SK-N-SH (cell line): Measurements from ENCODE around the gene CILP. TPM values are rescaled to one million over a fixed set of nuclear protein-coding genes. Genes with fewer than 3 reads are reported as not detected.

Experiments
- CTCF ChIA-PET: fragments of 300-600, 350-600 bp; formaldehyde crosslinking; extraction: SDS; loops from one replicate; lab custom pipeline; 2021; lab: Yijun Ruan, JAX
- POLR2A ChIA-PET: fragments of 350-600 bp; sonication (Branson Sonifier 250); formaldehyde crosslinking; extraction: SDS; loops from one replicate; lab custom pipeline; 2020; ENCODE audit warnings: antibody characterized with exemption, inconsistent platforms; lab: Yijun Ruan, JAX
- DNase-seq: peaks from one replicate; pipeline ENCODE4 v3.0.0; 2012
- H2AFZ ChIP-seq: fragments of 200-600 bp; sonication (generic); 2 replicates; pipeline ENCODE4 v1.8.1; 2016; ENCODE audit warnings: antibody characterized with exemption, mild to moderate bottlenecking, low read depth
- H3F3A ChIP-seq: fragments of 200-600 bp; sonication (generic); replicated peaks from 2 replicates; pipeline ENCODE3; 2016; ENCODE audit warnings: antibody characterized with exemption, mild to moderate bottlenecking; ENCODE audit not compliant: insufficient read depth
- H3K27ac ChIP-seq, 2 experiments: fragments of 200-500 bp in 1 of 2; fragments of 200-600 bp in 1 of 2; sonication (Bioruptor generic) in 1 of 2; sonication (generic), shearing (Covaris generic) in 1 of 2; 2 replicates each; pipeline versions ENCODE4 v1.5.1 to v1.6.1; 2014 to 2016; ENCODE audit warnings: low read depth in 2 of 2, inconsistent platforms in 1 of 2, low read length in 1 of 2, mild to moderate bottlenecking in 1 of 2, mixed read lengths in 1 of 2
- H3K27me3 ChIP-seq: fragments of 200-600 bp; sonication (generic), shearing (Covaris generic); 2 replicates; pipeline ENCODE4 v1.6.1; 2016; ENCODE audit warnings: mixed run types; ENCODE audit not compliant: insufficient read depth
- H3K36me3 ChIP-seq, 2 experiments: fragments of 200-500 bp in 1 of 2; fragments of 200-600 bp in 1 of 2; sonication (Bioruptor generic) in 1 of 2; sonication (generic) in 1 of 2; replicated peaks in 1 of 2; 2 replicates each; pipeline versions ENCODE3 to v1.5.1; 2014 to 2016; ENCODE audit warnings: low read length in 1 of 2, mild to moderate bottlenecking in 1 of 2; ENCODE audit not compliant: insufficient read depth in 2 of 2, control insufficient read depth in 1 of 2
- H3K4me1 ChIP-seq, 2 experiments: fragments of 200-500 bp in 1 of 2; fragments of 200-600 bp in 1 of 2; sonication (Bioruptor generic) in 1 of 2; sonication (generic), shearing (Covaris generic) in 1 of 2; 2 replicates each; pipeline versions ENCODE4 v1.5.1 to v1.6.1; 2014 to 2016; ENCODE audit warnings: low read depth in 1 of 2, low read length in 1 of 2, mixed run types in 1 of 2; ENCODE audit not compliant: insufficient read depth in 2 of 2, control insufficient read depth in 1 of 2
- H3K4me2 ChIP-seq: fragments of 200-600 bp; sonication (generic), shearing (Covaris generic); 2 replicates; pipeline ENCODE4 v1.6.1; 2017; ENCODE audit warnings: mixed run types
- H3K4me3 ChIP-seq, 2 experiments: fragments of 200-500 bp in 1 of 2; fragments of 200-600 bp in 1 of 2; sonication (Bioruptor generic) in 1 of 2; sonication (generic), shearing (Covaris generic) in 1 of 2; 2 replicates each; pipeline versions ENCODE4 v1.5.1 to v1.8.1; 2014 to 2016; ENCODE audit warnings: low read depth in 2 of 2, inconsistent platforms in 1 of 2, low read length in 1 of 2, mild to moderate bottlenecking in 1 of 2, mixed read lengths in 1 of 2, moderate library complexity in 1 of 2
- H3K79me2 ChIP-seq: fragments of 200-600 bp; sonication (generic); 2 replicates; pipeline ENCODE4 v1.8.1; 2017; ENCODE audit warnings: mild to moderate bottlenecking; ENCODE audit not compliant: insufficient read depth
- H3K9ac ChIP-seq: fragments of 200-600 bp; sonication (generic); 2 replicates; pipeline ENCODE4 v1.6.1; 2017; ENCODE audit warnings: mixed run types
- H3K9me2 ChIP-seq: fragments of 200-600 bp; sonication (generic); 2 replicates; pipeline ENCODE4 v1.6.1; 2017; ENCODE audit warnings: mixed run types
- H3K9me3 ChIP-seq: fragments of 200-600 bp; sonication (generic); 2 replicates; pipeline ENCODE4 v1.6.1; 2017; ENCODE audit warnings: mixed run types, mild to moderate bottlenecking, moderate library complexity
- H4K20me1 ChIP-seq: fragments of 200-600 bp; sonication (generic); 2 replicates; pipeline ENCODE4 v1.6.1; 2017; ENCODE audit warnings: mild to moderate bottlenecking, mixed run types; ENCODE audit not compliant: insufficient read depth
- CTCF ChIP-seq: fragments of 200-600 bp; sonication (generic); IDR thresholded peaks from 2 replicates; pipeline ENCODE4 v1.6.1; 2017; ENCODE audit warnings: antibody characterized with exemption, mild to moderate bottlenecking, moderate library complexity
- ELF1 ChIP-seq: IDR thresholded peaks from 2 replicates; pipeline ENCODE4 v1.4.0; 2012
- EP300 ChIP-seq, 2 experiments: IDR thresholded peaks; 2 replicates each; pipeline versions ENCODE4 v1.4.0 to v1.6.1; 2012; ENCODE audit warnings: borderline replicate concordance in 1 of 2, low read depth in 1 of 2, low read length in 1 of 2
- FOSL2 ChIP-seq: IDR thresholded peaks from 2 replicates; pipeline ENCODE4 v1.4.0; 2012; ENCODE audit warnings: low read depth, mild to moderate bottlenecking, moderate library complexity, borderline replicate concordance
- FOXJ3 ChIP-seq: sonication (generic); formaldehyde crosslinking; IDR thresholded peaks from 2 replicates; pipeline ENCODE4 v1.5.1; 2020; ENCODE audit warnings: mild to moderate bottlenecking, missing genetic modification reagents
- GATA2 ChIP-seq: sonication (generic); formaldehyde crosslinking; IDR thresholded peaks from 2 replicates; pipeline ENCODE4 v1.5.0; 2020; ENCODE audit warnings: mild to moderate bottlenecking, missing genetic modification reagents
- JUND ChIP-seq: IDR thresholded peaks from 2 replicates; pipeline ENCODE4 v1.4.0; 2012
- MEF2A ChIP-seq: IDR thresholded peaks from 2 replicates; pipeline ENCODE4 v1.4.0; 2012; ENCODE audit warnings: low read depth, borderline replicate concordance
- PBX3 ChIP-seq: IDR thresholded peaks from 2 replicates; pipeline ENCODE4; 2012
- RCOR1 ChIP-seq: fragments of 150-350 bp; IDR thresholded peaks from 2 replicates; pipeline ENCODE4 v1.6.1; 2017; ENCODE audit warnings: antibody characterized with exemption, low read length
- REST ChIP-seq: IDR thresholded peaks from 2 replicates; pipeline ENCODE4 v1.6.1; 2012; ENCODE audit warnings: mild to moderate bottlenecking, low read depth, low read length, moderate library complexity
- RXRA ChIP-seq: IDR thresholded peaks from 2 replicates; pipeline ENCODE4 v1.4.0; 2012; ENCODE audit warnings: low read depth, mild to moderate bottlenecking, borderline replicate concordance
- USF1 ChIP-seq: IDR thresholded peaks from 2 replicates; pipeline ENCODE4 v1.4.0; 2012; ENCODE audit warnings: low read depth, borderline replicate concordance
- YY1 ChIP-seq: IDR thresholded peaks from 2 replicates; pipeline ENCODE4 v1.4.0; 2012; ENCODE audit warnings: low read depth, mild to moderate bottlenecking
- WGBS: methylation state at CpG from one replicate; pipeline ENCODE4 v1.1.6; 2017; ENCODE audit warnings: low lambda C conversion rate; 5-methylcytosine and 5-hydroxymethylcytosine counted together
- polyA plus RNA-seq, 3 experiments: library from polyadenylated mRNA; depleted of rRNA; stranded (reverse); fragments of >200 nt; gene quantifications; 2 replicates each; pipeline ENCODE4 v1.2.3, GENCODE V29; 2012

CILP gene
- polyA plus RNA-seq, 1 of the 3 experiments (the other 2 are of a cell fraction) = 0.03 TPM

GRCh38 chr15:65163041-65163440 is 48.2 kb downstream of the CILP start:
- ChIA-PET CTCF (interaction anchor here (1.1 kb wide), 1 partner anchor 16 kb away, joined by 4 read pairs; no protein-coding TSS in a partner anchor), POLR2A (no interaction called here)
- Histone ChIP-seq H3K9ac (no peak overlapping the region), H4K20me1 (no peaks in the 10 kb centered on the region), H3K9me2 (no peaks in the 10 kb centered on the region), H3K27me3 (no peaks in the 10 kb centered on the region), H3K4me3 (no peak overlapping the region), H3K36me3 (peaks cover 40 to 46% of the 10 kb centered on the region in 2 experiments), H3K9me3 (no peaks in the 10 kb centered on the region), H2AFZ (no peak overlapping the region), H3K4me2 (no peak overlapping the region), H3K4me1 (peaks cover 0 to 6% of the 10 kb centered on the region in 2 experiments; a peak in 1 of 4 replicates), H3K27ac (no peak overlapping the region), H3K79me2 (peaks cover 41% of the 10 kb centered on the region), H3F3A (peaks cover 12% of the 10 kb centered on the region)
- DNase-seq = no peak
- 78% methylated on average over 4 of the region's 4 CpGs for WGBS
- TF ChIP-seq MEF2A = peak; percentile 54; the same call in 1 of the 2 replicates
- no peak for TF ChIP-seq RXRA
- TF ChIP-seq REST = no peak

GRCh38 chr15:65156692-65157091 is 54.6 kb downstream of the CILP start:
- H3K4me3 ChIP-seq = no peak overlapping the region
- peaks cover 14% of the 10 kb centered on the region for H3K79me2 ChIP-seq
- no peak overlapping the region for H3K27ac ChIP-seq
- TF ChIP-seq JUND (no peak), PBX3 (no peak), RCOR1 (no peak), FOXJ3 (no peak)
- H3K9ac ChIP-seq = no peak overlapping the region
- H2AFZ ChIP-seq = no peak overlapping the region
- no peaks in the 10 kb centered on the region for H3K9me2 ChIP-seq
- H4K20me1 ChIP-seq = no peaks in the 10 kb centered on the region
- DNase-seq = no peak
- no peaks in the 10 kb centered on the region for H3K9me3 ChIP-seq
- no peak overlapping the region for H3K4me2 ChIP-seq
- WGBS = 87% methylated on average over 5 of the region's 5 CpGs
- no peaks in the 10 kb centered on the region for H3K4me1 ChIP-seq
- peaks cover 60 to 65% of the 10 kb centered on the region in 2 experiments for H3K36me3 ChIP-seq
- peaks cover under 1% of the 10 kb centered on the region for H3F3A ChIP-seq
- H3K27me3 ChIP-seq = no peaks in the 10 kb centered on the region
- CTCF ChIA-PET = no interaction called here
- POLR2A ChIA-PET = no interaction called here

GRCh38 chr15:65154720-65155119 is 56.6 kb downstream of the CILP start:
- H3K4me3 ChIP-seq = no peak overlapping the region
- no peaks in the 10 kb centered on the region for H4K20me1 ChIP-seq
- no peak overlapping the region for H3K4me2 ChIP-seq
- peaks cover 3% of the 10 kb centered on the region; the same call in 1 of the 2 replicates for H3K79me2 ChIP-seq
- H3K9ac ChIP-seq = no peak overlapping the region
- no peak overlapping the region for H2AFZ ChIP-seq
- peaks cover 66 to 76% of the 10 kb centered on the region in 2 experiments for H3K36me3 ChIP-seq
- no peaks in the 10 kb centered on the region for H3K27me3 ChIP-seq
- H3K27ac ChIP-seq = no peak overlapping the region
- DNase-seq = no peak
- peaks cover 9% of the 10 kb centered on the region for H3F3A ChIP-seq
- ChIA-PET POLR2A (no interaction called here), CTCF (no interaction called here)
- H3K9me2 ChIP-seq = no peaks in the 10 kb centered on the region
- H3K9me3 ChIP-seq = no peaks in the 10 kb centered on the region
- H3K4me1 ChIP-seq = no peaks in the 10 kb centered on the region
- 98% methylated on average over 6 of the region's 6 CpGs for WGBS
- no peak for TF ChIP-seq YY1
- TF ChIP-seq FOXJ3 = no peak
- TF ChIP-seq FOSL2 = no peak
- no peak for TF ChIP-seq CTCF
- no peak for TF ChIP-seq EP300 (IDR thresholded peaks at IDR 0.05; ENCODE audit: borderline replicate concordance in 1 of 2, low read depth in 1 of 2, low read length in 1 of 2)
- TF ChIP-seq RCOR1 = no peak
- TF ChIP-seq RXRA = no peak
- TF ChIP-seq GATA2 = no peak
- no peak for TF ChIP-seq ELF1
- TF ChIP-seq PBX3 = no peak
- TF ChIP-seq USF1 = no peak
